H1 (cell line): ENCODE measurements around the gene PDXDC1. TPM values are rescaled to one million over a fixed set of nuclear protein-coding genes. Genes with fewer than 3 reads are reported as not detected.
A peak's percentile ranks its signal among the peaks of the same experiment; 100 is the strongest.

Source experiments
- CTCF ChIA-PET: fragments of 300-600 bp; sonication (Branson Sonifier 250); formaldehyde crosslinking; loops from one replicate; lab custom pipeline; 2021; ENCODE audit not compliant: partially characterized antibody; lab: Charles Lee
- POLR2A ChIA-PET: fragments of 300-600 bp; sonication (Branson Sonifier 250); formaldehyde crosslinking; loops from one replicate; lab custom pipeline; 2021; ENCODE audit warnings: inconsistent platforms; ENCODE audit not compliant: partially characterized antibody; lab: Charles Lee
- DNase-seq, 2 experiments: peaks; one replicate each; pipeline versions ENCODE4 v3.0.0 to v3.0.0-alpha.2; 2010 to 2022; ENCODE audit warnings: low spot score in 2 of 2, low read depth in 1 of 2, mixed read lengths in 1 of 2
- FAIRE-seq: peaks from 2 replicates; lab custom pipeline; 2011; peaks lifted over from hg19 to GRCh38; lab: Jason Lieb, UNC
- H2AFZ ChIP-seq: 2 replicates; pipeline ENCODE4 v1.8.1; 2012; ENCODE audit warnings: low read length, inconsistent platforms
- H2AK5ac ChIP-seq: 2 replicates; pipeline ENCODE4 v1.6.1; 2013; ENCODE audit warnings: low read depth, low read length
- H2BK120ac ChIP-seq: replicated peaks from 2 replicates; pipeline ENCODE3; 2013; ENCODE audit warnings: low read depth, low read length, inconsistent platforms
- H2BK12ac ChIP-seq: 2 replicates; pipeline ENCODE4 v1.6.1; 2013; ENCODE audit warnings: low read depth, low read length
- H2BK15ac ChIP-seq: 2 replicates; pipeline ENCODE4 v1.6.1; 2013; ENCODE audit warnings: low read length
- H2BK20ac ChIP-seq: 2 replicates; pipeline ENCODE4 v1.6.1; 2013; ENCODE audit warnings: low read length
- H2BK5ac ChIP-seq: 2 replicates; pipeline ENCODE4 v1.6.1; 2013; ENCODE audit warnings: low read depth, low read length
- H3K14ac ChIP-seq: 2 replicates; pipeline ENCODE4 v1.6.1; 2013; ENCODE audit warnings: inconsistent platforms; ENCODE audit not compliant: insufficient read length
- H3K18ac ChIP-seq: 2 replicates; pipeline ENCODE4 v1.6.1; 2013; ENCODE audit warnings: low read length; ENCODE audit errors: extremely low read depth
- H3K23ac ChIP-seq: 2 replicates; pipeline ENCODE4 v1.6.1; 2013; ENCODE audit warnings: inconsistent platforms; ENCODE audit not compliant: insufficient read length
- H3K23me2 ChIP-seq: 2 replicates; pipeline ENCODE4 v1.6.1; 2013; ENCODE audit warnings: low read depth, low read length
- H3K27ac ChIP-seq: 2 replicates; pipeline ENCODE4 v1.6.1; 2011; ENCODE audit warnings: low read depth, low read length, inconsistent platforms
- H3K27me3 ChIP-seq, 4 experiments: replicated peaks in 1 of 4; 1 replicate in 1 of 4; 2 replicates in 3 of 4; pipeline versions ENCODE4 v1.6.1 to v1.8.1; 2011 to 2013; ENCODE audit warnings: low read length in 3 of 4, mild to moderate bottlenecking in 3 of 4, inconsistent platforms in 2 of 4, mixed read lengths in 2 of 4, moderate library complexity in 1 of 4; ENCODE audit not compliant: control insufficient read depth in 3 of 4, insufficient read depth in 3 of 4; ENCODE audit errors: extremely low read depth in 1 of 4
- H3K36me3 ChIP-seq, 4 experiments: 2 replicates each; pipeline versions ENCODE4 v1.6.1 to v1.8.1; 2011 to 2013; ENCODE audit warnings: mild to moderate bottlenecking in 4 of 4, low read length in 3 of 4, moderate library complexity in 2 of 4, control low read depth in 1 of 4, inconsistent platforms in 1 of 4; ENCODE audit not compliant: insufficient read depth in 4 of 4, control insufficient read depth in 2 of 4
- H3K4ac ChIP-seq: replicated peaks from 2 replicates; pipeline ENCODE3; 2013; ENCODE audit warnings: low read length, low read depth, mixed read lengths, inconsistent platforms; ENCODE audit not compliant: insufficient read length
- H3K4me1 ChIP-seq, 4 experiments: replicated peaks in 1 of 4; 1 replicate in 1 of 4; 2 replicates in 3 of 4; pipeline versions ENCODE4 v1.6.1 to v1.8.1; 2011 to 2013; ENCODE audit warnings: low read length in 3 of 4, inconsistent platforms in 2 of 4, mixed read lengths in 1 of 4; ENCODE audit not compliant: insufficient read depth in 4 of 4, control insufficient read depth in 3 of 4
- H3K4me2 ChIP-seq, 2 experiments: 2 replicates each; pipeline versions ENCODE4 v1.6.1 to v1.8.1; 2011 to 2013; ENCODE audit warnings: low read depth in 2 of 2, low read length in 2 of 2, control low read depth in 1 of 2, inconsistent platforms in 1 of 2, mild to moderate bottlenecking in 1 of 2; ENCODE audit not compliant: insufficient read depth in 1 of 2
- H3K4me3 ChIP-seq, 4 experiments: fragments of 200-600, 300-600 bp in 1 of 4; sonication (generic), shearing (Covaris generic), sonication (Bioruptor Twin) in 1 of 4; 2 replicates each; pipeline versions ENCODE4 v1.5.1 to v1.8.1; 2011 to 2016; ENCODE audit warnings: low read length in 4 of 4, low read depth in 3 of 4, control low read depth in 2 of 4, inconsistent platforms in 2 of 4, mild to moderate bottlenecking in 2 of 4, mixed read lengths in 1 of 4, moderate library complexity in 1 of 4; ENCODE audit not compliant: insufficient read depth in 2 of 4; ENCODE audit errors: extremely low read depth in 1 of 4
- H3K56ac ChIP-seq: replicated peaks from 2 replicates; pipeline ENCODE3; 2013; ENCODE audit warnings: low read depth, mild to moderate bottlenecking, mixed read lengths, low read length, inconsistent platforms; ENCODE audit not compliant: insufficient read length
- H3K79me1 ChIP-seq: 2 replicates; pipeline ENCODE4 v1.6.1; 2013; ENCODE audit warnings: low read depth, low read length, control low read depth
- H3K79me2 ChIP-seq, 2 experiments: 2 replicates each; pipeline versions ENCODE4 v1.6.1 to v1.8.1; 2012 to 2013; ENCODE audit warnings: low read length in 2 of 2, mild to moderate bottlenecking in 2 of 2, inconsistent platforms in 1 of 2; ENCODE audit not compliant: insufficient read depth in 2 of 2, control insufficient read depth in 1 of 2
- H3K9ac ChIP-seq, 4 experiments: replicated peaks in 1 of 4; 1 replicate in 1 of 4; 2 replicates in 3 of 4; pipeline versions ENCODE4 v1.6.1 to v1.8.1; 2011 to 2013; ENCODE audit warnings: low read depth in 3 of 4, low read length in 3 of 4, control low read depth in 2 of 4, mild to moderate bottlenecking in 2 of 4, moderate library complexity in 2 of 4, inconsistent platforms in 1 of 4; ENCODE audit errors: extremely low read depth in 1 of 4
- H3K9me3 ChIP-seq, 2 experiments: 2 replicates each; pipeline versions ENCODE4 v1.6.1 to v1.8.1; 2012 to 2013; ENCODE audit warnings: mild to moderate bottlenecking in 2 of 2, moderate library complexity in 2 of 2, control low read depth in 1 of 2, inconsistent platforms in 1 of 2, low read depth in 1 of 2, low read length in 1 of 2, mixed read lengths in 1 of 2; ENCODE audit not compliant: insufficient read depth in 2 of 2
- H4K20me1 ChIP-seq, 2 experiments: replicated peaks in 1 of 2; 2 replicates each; pipeline versions ENCODE3 to v1.8.1; 2011 to 2013; ENCODE audit warnings: inconsistent platforms in 2 of 2, low read length in 2 of 2, mild to moderate bottlenecking in 1 of 2; ENCODE audit not compliant: insufficient read depth in 2 of 2, control insufficient read depth in 1 of 2
- H4K5ac ChIP-seq: 2 replicates; pipeline ENCODE4 v1.6.1; 2013; ENCODE audit warnings: low read length, low read depth, mixed read lengths, inconsistent platforms; ENCODE audit not compliant: insufficient read length
- H4K8ac ChIP-seq: 2 replicates; pipeline ENCODE4 v1.8.0; 2013; ENCODE audit warnings: mild to moderate bottlenecking, moderate library complexity, low read length, inconsistent platforms; ENCODE audit not compliant: insufficient read depth; ENCODE audit errors: extremely low read depth
- H4K91ac ChIP-seq: replicated peaks from 2 replicates; pipeline ENCODE3; 2013; ENCODE audit warnings: low read length, mixed read lengths, inconsistent platforms; ENCODE audit not compliant: insufficient read length
- CBX5 ChIP-seq: fragments of 300-800, 300-1000 bp; sonication (generic); IDR thresholded peaks from 2 replicates; pipeline ENCODE4 v1.7.1; 2016; ENCODE audit warnings: antibody characterized with exemption, low read length, low read depth
- GABPA ChIP-seq: IDR thresholded peaks from 2 replicates; pipeline ENCODE4 v1.6.1; 2011; ENCODE audit warnings: mild to moderate bottlenecking, low read length, moderate library complexity, borderline replicate concordance; ENCODE audit not compliant: insufficient read depth
- HDAC6 ChIP-seq: IDR thresholded peaks from one replicate; pipeline ENCODE4 v1.7.1; 2012; ENCODE audit warnings: low read depth, mild to moderate bottlenecking, inconsistent platforms, low read length, moderate library complexity
- JUN ChIP-seq: IDR thresholded peaks from 2 replicates; pipeline ENCODE4 v1.6.1; 2011; ENCODE audit warnings: low read depth, mild to moderate bottlenecking, improper control_type of control experiment, low read length
- MAX ChIP-seq: IDR thresholded peaks from 2 replicates; pipeline ENCODE4 v1.6.1; 2012; ENCODE audit warnings: inconsistent platforms
- POLR2AphosphoS5 ChIP-seq: IDR thresholded peaks from 2 replicates; pipeline ENCODE4 v1.6.1; 2011; ENCODE audit warnings: low read depth, low read length
- YY1 ChIP-seq: IDR thresholded peaks from 2 replicates; pipeline ENCODE4 v1.6.1; 2011; ENCODE audit warnings: low read depth, mild to moderate bottlenecking, low read length
- WGBS, 2 experiments: shearing (Covaris generic) in 1 of 2; methylation state at CpG; one replicate each; pipeline versions ENCODE4 v1.1.6 to v1.1.7; 2013 to 2015; ENCODE audit warnings: low lambda C conversion rate in 2 of 2, mixed read lengths in 2 of 2, inconsistent platforms in 1 of 2, low coverage in 1 of 2, missing lambda C conversion rate in 1 of 2; ENCODE audit not compliant: insufficient replicate concordance in 2 of 2, insufficient coverage in 1 of 2, insufficient read length in 1 of 2; ENCODE audit errors: extremely low coverage in 1 of 2, missing lambda C conversion rate in 1 of 2; 5-methylcytosine and 5-hydroxymethylcytosine counted together
- polyA plus RNA-seq, 7 experiments: library from polyadenylated mRNA; depleted of rRNA in 3 of 7; stranded (reverse) in 5 of 7; unstranded in 2 of 7; fragments of >200 nt in 5 of 7; fragments of 200-250 nt in 2 of 7; gene quantifications; 1 replicate in 5 of 7; 2 replicates in 1 of 7; 4 replicates in 1 of 7; pipeline versions ENCODE4 v1.2.1 to v1.2.3, GENCODE V29; 2011 to 2013; ENCODE audit warnings: missing spikeins in 2 of 7, mixed read lengths in 2 of 7
- total RNA-seq: library from RNA; stranded (reverse); fragmentation: NEBNext Ultra II Directional; extraction: Animal tissue kit (Norgen Biotek cat#: 25700); gene quantifications from 2 replicates; pipeline ENCODE4 v1.2.1, GENCODE V29; 2021

PDXDC1 gene
- total and polyA plus RNA-seq, 2 of the 8 experiments (the other 6 are each of a cell fraction or from before 2014, with no cell fraction given): 56.6 to 118 TPM

DNA sequence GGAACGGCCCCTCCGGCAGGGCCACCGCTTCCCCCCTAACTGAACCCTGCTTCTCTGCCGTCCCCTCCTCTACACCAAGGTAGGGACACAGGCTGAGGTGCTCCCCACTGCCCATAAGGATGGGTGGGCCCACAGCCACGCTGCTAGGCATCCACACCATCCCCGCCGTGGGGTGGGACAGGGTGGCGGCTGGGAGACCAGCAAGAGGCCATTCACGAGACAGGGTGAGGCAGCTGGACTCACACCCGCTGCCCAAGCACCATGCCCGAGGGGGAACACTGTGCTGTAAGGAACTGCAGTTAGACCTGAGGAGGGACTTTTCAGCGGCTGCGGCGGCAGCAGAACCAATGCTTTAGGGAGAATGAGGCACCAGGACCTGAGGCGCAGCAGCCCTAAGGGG, 166.8 kb downstream of the PDXDC1 start:
- H2BK20ac ChIP-seq: no peak overlapping the region
- peaks cover 5 to 24% (median 14%) of the 10 kb centered on the region in 4 experiments for H3K4me1 ChIP-seq
- H3K4ac ChIP-seq: no peak overlapping the region
- no peak overlapping the region for H3K23ac ChIP-seq
- H3K4me3 ChIP-seq: no peak overlapping the region
- H2AK5ac ChIP-seq: no peak overlapping the region
- H3K27ac ChIP-seq: no peak overlapping the region
- H3K36me3 ChIP-seq: no peaks in the 10 kb centered on the region
- no peak overlapping the region; the same call in 1 of the 2 replicates for H3K18ac ChIP-seq
- H2BK15ac ChIP-seq: no peak overlapping the region
- CTCF ChIA-PET: no interaction called here
- WGBS, 2 experiments: 96% methylated on average over 4 of the region's 15 CpGs; no CpG with 5 or more reads in 1 of the 2 experiments
- no peak for TF ChIP-seq POLR2AphosphoS5
- no peak for TF ChIP-seq JUN
- TF ChIP-seq MAX: no peak
- no peak for TF ChIP-seq HDAC6
- TF ChIP-seq GABPA: no peak
- TF ChIP-seq CBX5: no peak
- no peak for TF ChIP-seq YY1
- H4K5ac ChIP-seq: no peak overlapping the region
- H4K20me1 ChIP-seq: peaks cover 0 to 1% of the 10 kb centered on the region in 2 experiments
- H3K27me3 ChIP-seq: no peaks in the 10 kb centered on the region
- POLR2A ChIA-PET: no interaction called here
- no peak overlapping the region for H2AFZ ChIP-seq
- no peak overlapping the region for H3K4me2 ChIP-seq
- FAIRE-seq: no peak
- peaks cover 7% of the 10 kb centered on the region; the same call in 1 of the 2 replicates for H3K79me1 ChIP-seq
- no peak overlapping the region for H2BK5ac ChIP-seq
- no peaks in the 10 kb centered on the region for H3K9me3 ChIP-seq
- no peaks in the 10 kb centered on the region for H3K23me2 ChIP-seq
- peak in 1 of 2 experiments; percentile 48 for DNase-seq
- no peak overlapping the region for H2BK120ac ChIP-seq
- no peak overlapping the region for H2BK12ac ChIP-seq
- H3K9ac ChIP-seq: no peak overlapping the region
- no peak overlapping the region for H3K56ac ChIP-seq
- peak overlapping the region; percentile 57; the same call in 1 of the 2 replicates for H4K8ac ChIP-seq
- H4K91ac ChIP-seq: no peak overlapping the region
- no peak overlapping the region for H3K14ac ChIP-seq
- peaks cover 5 to 53% of the 10 kb centered on the region in 2 experiments; a peak in 3 of 4 replicates for H3K79me2 ChIP-seq
